Measurements from ENCODE around the gene SPI1.

SPI1 gene

GRCh38 chr11:47396049-47396320, 17.6 kb upstream of the SPI1 start:
- no peaks in the 10 kb centered on the region for H3K9me3 ChIP-seq (ENCODE audit: control insufficient read depth, insufficient read depth, low read length)
- no peak overlapping the region for H3K9ac ChIP-seq (ENCODE audit: low read depth, low read length)
- no peaks in the 10 kb centered on the region for H3K36me3 ChIP-seq (ENCODE audit: insufficient read depth, low read length)
- peaks cover 10% of the 10 kb centered on the region for H3K4me1 ChIP-seq (ENCODE audit: insufficient read depth, low read length)

- no peaks in the 10 kb centered on the region for H3K36me3 ChIP-seq (ENCODE audit: insufficient read depth, low read length)
- peaks cover 10% of the 10 kb centered on the region for H3K4me1 ChIP-seq (ENCODE audit: insufficient read depth, low read length)
- H3K9me3 ChIP-seq (ENCODE audit: control insufficient read depth, insufficient read depth, low read length): no peaks in the 10 kb centered on the region
- H3K9ac ChIP-seq (ENCODE audit: low read depth, low read length): no peak overlapping the region
Measured at GRCh38 chr11:47395223-47396048, 17.1 kb upstream of the SPI1 start.

GRCh38 chr11:47394322-47395222, 16.2 kb upstream of the SPI1 start:
- Histone ChIP-seq H3K9ac (ENCODE audit: low read depth, low read length) (no peak overlapping the region), H3K9me3 (ENCODE audit: control insufficient read depth, insufficient read depth, low read length) (no peaks in the 10 kb centered on the region), H3K36me3 (ENCODE audit: insufficient read depth, low read length) (no peaks in the 10 kb centered on the region), H3K4me1 (ENCODE audit: insufficient read depth, low read length) (peaks cover 10% of the 10 kb centered on the region)

DNA sequence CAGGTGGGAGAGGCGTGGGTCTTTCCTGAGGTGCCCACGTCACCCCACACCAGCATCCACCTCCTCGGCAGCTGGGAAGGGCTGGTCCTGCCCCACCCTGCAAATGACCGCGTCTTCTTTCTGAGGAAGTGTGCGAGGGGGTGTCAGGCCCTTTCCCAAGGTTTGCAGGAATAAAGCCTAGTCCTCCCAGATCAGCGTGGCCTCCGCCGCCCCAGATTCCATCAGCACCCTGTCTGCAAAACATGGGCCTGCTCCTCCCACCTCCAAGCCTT, 15.6 kb upstream of the SPI1 start:
- Histone ChIP-seq H3K4me1 (ENCODE audit: insufficient read depth, low read length) (peaks cover 10% of the 10 kb centered on the region), H3K9ac (ENCODE audit: low read depth, low read length) (no peak overlapping the region), H3K9me3 (ENCODE audit: control insufficient read depth, insufficient read depth, low read length) (no peaks in the 10 kb centered on the region), H3K36me3 (ENCODE audit: insufficient read depth, low read length) (no peaks in the 10 kb centered on the region)

GRCh38 chr11:47393163-47394049, 15.1 kb upstream of the SPI1 start:
- no peaks in the 10 kb centered on the region for H3K36me3 ChIP-seq (ENCODE audit: insufficient read depth, low read length)
- no peak overlapping the region for H3K9ac ChIP-seq (ENCODE audit: low read depth, low read length)
- peaks cover 10% of the 10 kb centered on the region for H3K4me1 ChIP-seq (ENCODE audit: insufficient read depth, low read length)
- H3K9me3 ChIP-seq (ENCODE audit: control insufficient read depth, insufficient read depth, low read length): no peaks in the 10 kb centered on the region

- Histone ChIP-seq H3K4me1 (ENCODE audit: insufficient read depth, low read length) (peaks cover 4% of the 10 kb centered on the region; the same call in 1 of the 2 replicates), H3K36me3 (ENCODE audit: insufficient read depth, low read length) (no peaks in the 10 kb centered on the region), H3K9me3 (ENCODE audit: control insufficient read depth, insufficient read depth, low read length) (no peaks in the 10 kb centered on the region), H3K9ac (ENCODE audit: low read depth, low read length) (no peak overlapping the region)
Measured at GRCh38 chr11:47392546-47393162, 14.3 kb upstream of the SPI1 start.

- H3K9me3 ChIP-seq (ENCODE audit: control insufficient read depth, insufficient read depth, low read length): no peaks in the 10 kb centered on the region
- H3K36me3 ChIP-seq (ENCODE audit: insufficient read depth, low read length): no peaks in the 10 kb centered on the region
- H3K9ac ChIP-seq (ENCODE audit: low read depth, low read length): no peak overlapping the region
- H3K4me1 ChIP-seq (ENCODE audit: insufficient read depth, low read length): peaks cover 4% of the 10 kb centered on the region; the same call in 1 of the 2 replicates
Measured at GRCh38 chr11:47391711-47392432, 13.5 kb upstream of the SPI1 start.

- Histone ChIP-seq H3K9me3 (ENCODE audit: control insufficient read depth, insufficient read depth, low read length) (no peaks in the 10 kb centered on the region), H3K9ac (ENCODE audit: low read depth, low read length) (no peak overlapping the region), H3K4me1 (ENCODE audit: insufficient read depth, low read length) (peaks cover 4% of the 10 kb centered on the region; the same call in 1 of the 2 replicates), H3K36me3 (ENCODE audit: insufficient read depth, low read length) (no peaks in the 10 kb centered on the region)
Measured at GRCh38 chr11:47391077-47391583, 12.8 kb upstream of the SPI1 start.

DNA sequence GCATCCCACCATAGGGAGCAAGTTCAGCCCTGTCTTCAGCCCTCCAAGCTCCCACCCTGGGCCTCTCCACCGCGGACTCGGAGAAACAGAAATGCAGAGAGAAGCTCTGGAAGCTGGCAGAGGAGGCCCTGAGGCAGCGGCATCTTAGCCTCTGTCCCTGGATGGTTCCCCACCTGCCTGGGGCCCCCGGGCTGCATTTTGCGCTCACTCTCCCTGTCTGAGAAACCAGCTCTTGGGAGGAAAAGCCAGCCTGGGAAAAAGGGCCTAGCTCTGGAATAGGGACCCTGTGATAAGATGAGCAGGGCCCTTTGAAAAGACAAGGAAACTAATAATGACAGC, 12.0 kb upstream of the SPI1 start:
- H3K36me3 ChIP-seq (ENCODE audit: insufficient read depth, low read length): no peaks in the 10 kb centered on the region
- H3K4me1 ChIP-seq (ENCODE audit: insufficient read depth, low read length): peaks cover 4% of the 10 kb centered on the region; the same call in 1 of the 2 replicates
- no peaks in the 10 kb centered on the region for H3K9me3 ChIP-seq (ENCODE audit: control insufficient read depth, insufficient read depth, low read length)
- H3K9ac ChIP-seq (ENCODE audit: low read depth, low read length): no peak overlapping the region

DNA sequence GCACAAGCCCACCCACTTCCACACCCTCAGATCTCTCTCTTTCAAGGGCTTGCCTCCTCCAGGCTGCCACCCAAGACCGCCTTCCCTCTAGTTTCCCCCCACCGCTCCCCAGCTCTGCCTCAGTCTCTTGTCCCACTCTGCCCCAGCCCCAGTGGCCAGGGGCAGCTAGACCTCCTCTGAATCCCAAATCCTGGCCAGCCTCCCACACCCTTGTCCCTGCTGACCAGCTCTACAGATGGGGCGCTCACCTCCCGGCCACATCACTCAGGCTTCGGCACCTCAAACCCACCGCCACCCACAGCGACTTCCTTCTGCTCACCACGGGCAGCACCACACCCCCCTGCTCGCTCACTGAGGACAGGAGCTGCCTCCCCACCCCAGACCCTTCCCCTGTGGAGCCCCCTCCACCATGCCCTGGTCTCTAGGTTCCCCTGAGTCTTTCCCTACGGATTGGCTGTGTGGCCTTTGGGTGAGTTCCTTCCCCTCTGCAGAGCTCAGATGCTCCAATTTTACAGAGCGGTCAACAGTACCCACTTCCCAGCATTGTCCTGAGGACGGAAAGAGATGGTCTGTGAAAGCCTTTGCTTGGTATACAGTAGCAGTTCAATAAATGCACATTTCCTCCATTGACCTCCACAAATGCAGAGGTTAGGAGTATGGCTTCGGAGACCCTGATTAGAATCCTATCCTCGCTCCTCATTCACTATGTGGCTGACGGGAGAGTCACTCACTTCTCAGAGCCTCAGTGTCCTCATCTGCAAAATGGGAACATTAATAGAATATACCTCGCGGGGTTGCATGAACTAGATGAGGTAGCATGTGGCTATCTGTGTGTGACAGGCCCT, 11.5 kb upstream of the SPI1 start:
- no peaks in the 10 kb centered on the region for H3K36me3 ChIP-seq (ENCODE audit: insufficient read depth, low read length)
- H3K9me3 ChIP-seq (ENCODE audit: control insufficient read depth, insufficient read depth, low read length): no peaks in the 10 kb centered on the region
- peaks cover 4% of the 10 kb centered on the region; the same call in 1 of the 2 replicates for H3K4me1 ChIP-seq (ENCODE audit: insufficient read depth, low read length)
- no peak overlapping the region for H3K9ac ChIP-seq (ENCODE audit: low read depth, low read length)

- Histone ChIP-seq H3K4me1 (ENCODE audit: insufficient read depth, low read length) (peaks cover 4% of the 10 kb centered on the region; the same call in 1 of the 2 replicates), H3K9ac (ENCODE audit: low read depth, low read length) (no peak overlapping the region), H3K36me3 (ENCODE audit: insufficient read depth, low read length) (no peaks in the 10 kb centered on the region), H3K9me3 (ENCODE audit: control insufficient read depth, insufficient read depth, low read length) (no peaks in the 10 kb centered on the region)
Measured at GRCh38 chr11:47388697-47389576, 10.6 kb upstream of the SPI1 start.

All from ES-I3 (cell line).